Measurements from ENCODE around the gene COMT. TPM values are rescaled to one million over a fixed set of nuclear protein-coding genes. Genes with fewer than 3 reads are reported as not detected.

COMT gene
- total RNA-seq, 1 donor from 2014 or later: 456 TPM

DNA sequence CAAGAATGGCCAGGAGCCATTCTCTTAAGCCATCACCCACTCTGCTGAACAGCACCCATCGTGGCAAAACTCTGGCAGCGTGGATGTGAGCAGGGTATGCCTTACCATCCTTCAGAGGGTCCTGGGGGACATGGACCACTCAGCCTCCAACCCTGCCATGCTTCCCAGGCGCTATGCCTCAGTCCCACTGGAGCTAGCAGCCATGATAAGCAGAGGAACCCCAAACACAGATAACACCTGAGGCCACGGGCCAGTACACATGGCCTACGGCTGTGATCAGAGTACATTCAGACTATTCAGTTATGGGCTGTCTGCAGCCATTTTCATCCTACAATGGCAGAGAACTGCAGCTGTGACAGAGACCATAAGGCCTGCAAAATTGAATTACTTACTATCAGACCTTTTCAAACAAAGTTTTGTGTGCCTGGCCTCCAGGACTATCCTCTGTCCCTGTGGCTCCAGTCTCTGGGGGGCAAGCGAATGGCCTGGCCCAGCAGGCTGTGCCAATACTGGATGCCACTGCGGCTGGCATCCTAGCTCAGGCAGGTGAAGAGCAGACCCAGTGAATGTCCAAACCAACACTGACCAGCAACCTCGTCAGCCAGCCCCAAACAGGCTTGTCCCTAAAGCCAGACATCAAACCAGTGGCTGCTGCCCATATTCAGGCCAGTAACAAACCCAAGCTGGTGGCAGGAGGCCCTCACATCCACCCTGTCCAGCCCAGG lies 68.2 kb downstream of the COMT start:
- DNase-seq (ENCODE audit: extremely low read depth, low read depth, low spot score): no peak

DNA sequence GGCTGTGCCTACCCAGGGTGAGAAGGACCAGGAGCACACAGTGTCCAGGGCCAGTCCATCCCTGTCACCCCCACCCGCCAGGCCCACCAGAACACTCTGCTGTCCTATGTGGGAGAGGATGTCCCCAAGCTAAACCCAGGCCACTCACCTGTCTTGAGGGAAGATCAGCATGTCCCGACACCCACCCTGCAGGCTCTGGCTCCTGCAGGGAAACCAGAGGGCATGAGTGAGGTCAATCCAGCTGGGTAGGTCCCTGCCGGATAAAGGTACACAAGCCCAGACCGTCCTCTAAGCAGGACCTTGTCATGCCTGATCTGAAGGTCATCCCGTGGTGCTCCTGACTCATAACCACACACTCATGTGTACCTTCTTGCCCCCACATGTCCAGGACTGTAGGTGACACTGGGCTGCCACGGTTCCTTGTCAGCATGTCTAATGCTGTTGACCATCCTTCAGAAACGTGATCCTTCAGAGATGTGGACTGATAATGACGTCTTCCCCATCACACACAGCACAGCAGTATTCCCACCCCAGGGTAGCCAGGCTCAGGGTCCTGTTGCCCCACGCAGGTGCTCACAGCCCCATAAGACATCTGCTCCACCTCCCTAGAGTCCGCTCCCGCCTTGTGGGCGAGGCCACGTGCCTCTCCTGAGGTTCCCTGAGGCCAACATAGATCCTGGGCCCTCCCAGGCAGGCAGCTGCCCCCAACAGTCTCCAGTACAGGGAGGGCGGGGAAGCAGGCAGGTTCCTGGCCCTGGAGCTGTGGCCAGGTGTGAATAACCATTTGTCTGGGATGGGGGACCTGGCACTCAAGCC lies 68.9 kb downstream of the COMT start:
- no peak for DNase-seq (ENCODE audit: extremely low read depth, low read depth, low spot score)

DNA sequence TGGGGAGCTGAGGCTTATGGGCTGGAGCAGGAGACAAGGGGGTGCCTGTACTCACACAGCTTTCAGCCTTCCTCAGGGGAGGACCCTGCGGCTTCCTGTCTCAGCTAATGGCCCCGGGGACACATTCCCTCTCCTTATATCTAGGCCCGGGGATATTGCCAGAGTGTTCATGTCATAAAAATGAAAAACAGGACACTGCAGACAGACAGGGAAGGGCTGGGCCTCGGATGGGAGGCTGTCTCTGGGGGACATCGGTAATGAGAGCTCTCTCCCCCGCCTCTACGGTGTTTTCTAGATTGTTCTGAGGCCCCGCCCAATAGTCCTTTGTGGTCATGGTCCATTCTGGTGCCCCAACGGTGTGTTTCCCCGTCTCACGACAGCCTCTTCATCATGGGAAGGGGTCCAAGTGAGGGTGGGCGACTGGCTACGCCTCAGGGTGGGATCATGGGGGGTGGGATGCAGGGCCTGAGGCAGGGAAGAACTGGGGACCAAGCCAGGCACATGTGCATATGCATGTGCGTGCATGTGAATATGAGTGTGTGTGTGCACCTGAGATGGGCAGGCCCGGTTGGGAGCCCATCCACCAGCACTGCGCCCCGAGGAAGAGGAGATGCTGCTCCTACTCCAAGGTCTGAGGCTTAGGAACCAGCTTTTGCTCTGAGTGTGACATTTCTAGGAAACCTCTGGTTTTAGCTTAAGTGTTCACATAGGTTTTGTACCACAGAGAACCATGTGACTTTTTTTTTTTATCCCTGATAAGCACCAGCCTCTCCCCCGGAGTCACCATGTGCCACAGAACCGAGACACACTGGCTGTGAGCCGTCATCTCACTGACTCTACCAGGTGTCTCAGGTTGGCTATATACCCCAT lies 69.8 kb downstream of the COMT start:
- DNase-seq (ENCODE audit: extremely low read depth, low read depth, low spot score): no peak

DNA sequence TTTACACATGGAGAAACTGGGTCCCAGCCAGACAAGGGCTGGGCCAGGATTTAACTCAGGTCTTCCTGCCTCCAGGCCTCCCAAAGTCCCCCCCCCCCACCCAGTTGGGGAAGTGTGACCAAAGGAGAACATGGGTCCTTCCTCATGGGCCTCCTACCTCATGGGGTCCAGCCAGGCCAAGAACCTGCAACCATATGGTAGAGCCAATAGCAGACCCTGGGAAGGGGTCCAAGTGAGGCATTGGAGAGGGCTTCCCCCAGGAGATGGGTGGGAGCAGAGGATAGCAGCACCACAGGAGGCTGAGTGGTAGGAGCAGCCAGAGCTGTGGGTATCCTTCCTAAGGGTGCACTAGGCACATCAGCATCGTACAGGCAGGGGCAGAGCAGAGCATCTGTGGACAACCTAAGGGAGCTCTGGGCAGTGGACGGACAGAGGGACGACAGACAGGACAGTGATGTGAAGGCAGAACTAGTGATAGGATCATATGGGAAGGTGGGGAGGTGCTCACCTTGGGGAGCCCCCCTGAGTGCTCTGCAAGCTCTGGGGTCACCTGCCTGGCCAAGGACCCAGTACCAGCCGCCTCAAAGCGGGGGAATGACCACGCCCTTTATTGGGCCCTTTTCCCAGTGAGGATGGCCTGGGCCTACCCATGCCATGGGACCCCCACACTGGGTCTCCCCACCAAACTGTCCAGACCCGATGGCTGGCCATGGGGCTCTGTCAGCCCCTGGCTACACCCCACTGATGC lies 70.6 kb downstream of the COMT start:
- no peak for DNase-seq (ENCODE audit: extremely low read depth, low read depth, low spot score)

DNA sequence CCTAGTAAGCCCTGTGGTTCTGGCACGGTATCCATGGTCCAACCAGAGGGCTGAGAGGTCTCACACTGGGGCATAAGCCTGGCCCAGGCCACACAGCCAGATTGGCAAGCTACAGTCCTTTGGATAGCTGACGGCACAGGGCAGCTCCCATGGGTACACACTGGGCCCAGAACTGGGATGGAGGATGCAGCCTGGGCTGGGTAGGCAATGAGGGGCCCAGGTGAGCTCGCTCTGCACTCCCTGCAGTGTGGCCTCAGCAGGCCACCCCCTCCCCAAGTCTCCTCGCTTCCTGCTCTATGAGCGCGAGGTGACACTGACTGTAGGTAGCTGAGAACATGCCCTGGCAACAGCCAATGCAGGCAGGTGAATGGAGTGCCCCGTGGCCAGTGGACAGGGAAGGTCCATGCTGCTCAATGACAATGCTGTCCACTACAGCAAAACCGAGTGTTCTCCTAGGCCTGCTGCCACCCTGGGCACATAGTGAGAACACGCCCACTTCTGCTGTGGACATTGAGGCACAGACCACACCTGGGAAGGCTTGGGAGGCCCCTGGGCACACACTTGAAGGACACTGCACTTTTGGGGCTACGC lies 71.3 kb downstream of the COMT start:
- no peak for DNase-seq (ENCODE audit: extremely low read depth, low read depth, low spot score)

DNA sequence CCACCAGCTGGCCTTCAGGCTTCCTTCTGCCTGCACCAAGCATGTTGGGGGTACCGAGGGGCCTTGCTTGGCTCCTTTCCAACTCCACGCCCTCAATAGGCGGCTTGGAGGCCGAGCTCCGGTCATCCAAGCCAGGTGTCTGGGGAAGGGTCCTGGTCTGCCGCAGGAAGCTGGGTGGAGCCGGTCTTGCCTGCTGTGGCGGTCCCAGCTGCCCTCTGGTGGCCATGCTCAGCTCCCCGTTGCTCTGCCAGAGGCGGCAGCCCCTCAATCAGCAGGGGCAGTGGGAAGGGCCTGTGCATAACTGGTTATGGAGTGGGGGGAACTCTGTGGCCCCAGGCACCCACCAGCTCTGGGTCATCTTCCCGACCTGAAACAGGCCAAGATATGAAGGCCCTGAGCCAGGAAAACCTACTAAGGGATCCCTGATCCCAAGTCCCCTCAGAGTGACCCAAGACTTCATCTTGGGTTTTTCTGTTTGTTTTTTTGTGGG lies 71.9 kb downstream of the COMT start:
- DNase-seq (ENCODE audit: extremely low read depth, low read depth, low spot score): no peak

DNA sequence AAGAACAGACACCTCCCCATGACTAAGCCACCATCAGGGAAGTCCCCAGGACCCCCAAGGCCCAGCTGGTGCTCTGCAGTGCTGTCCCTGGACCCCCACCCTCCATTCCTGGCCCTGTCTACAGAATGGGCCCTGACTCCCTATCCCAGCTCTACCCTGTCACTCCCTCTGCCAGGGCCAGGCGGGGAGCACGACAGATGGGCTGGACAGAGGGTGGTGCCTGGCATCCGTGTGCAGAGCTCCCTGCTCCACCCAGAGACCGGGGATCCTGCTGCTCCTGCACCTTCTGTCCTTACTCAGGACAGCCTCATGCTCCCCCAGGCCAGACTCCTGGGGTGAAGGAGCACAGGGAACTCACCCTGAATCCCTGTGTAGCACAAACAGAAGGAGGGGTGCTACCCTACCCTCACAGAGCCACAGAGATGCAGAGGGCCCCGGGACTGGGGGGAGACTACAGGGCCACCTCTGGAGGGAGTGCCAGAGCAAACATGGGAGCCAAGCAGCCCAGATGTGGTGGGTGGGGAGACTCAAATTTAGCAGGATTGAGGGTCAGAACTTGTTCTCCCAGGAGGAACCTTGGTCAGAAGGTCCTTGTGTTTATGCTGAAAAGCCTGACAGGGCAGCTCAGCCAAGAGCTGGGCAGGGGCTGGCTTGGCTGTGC lies 73.1 kb downstream of the COMT start:
- DNase-seq (ENCODE audit: extremely low read depth, low read depth, low spot score): no peak

DNA sequence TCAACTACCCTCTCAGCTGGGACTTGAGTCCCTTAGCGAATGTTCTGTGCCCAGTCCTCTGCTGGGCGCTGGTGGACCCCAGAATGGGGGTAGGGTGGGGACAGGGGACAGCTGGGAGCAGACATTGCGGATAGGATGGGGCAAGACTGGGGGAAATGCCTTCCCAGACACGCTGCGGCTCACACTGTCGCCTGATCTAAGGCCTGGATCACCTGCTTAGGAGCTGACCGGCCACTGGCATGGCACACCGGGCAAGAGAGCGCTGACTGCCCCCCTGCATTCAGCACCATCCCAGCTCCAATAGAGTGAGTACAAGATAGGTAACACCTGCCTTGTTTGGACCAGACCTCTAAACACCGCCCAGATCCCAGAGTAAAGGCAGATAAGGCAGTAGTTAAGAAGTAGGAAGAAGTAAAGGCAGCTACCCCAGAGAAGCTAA lies 73.6 kb downstream of the COMT start:
- no peak for DNase-seq (ENCODE audit: extremely low read depth, low read depth, low spot score)

DNA sequence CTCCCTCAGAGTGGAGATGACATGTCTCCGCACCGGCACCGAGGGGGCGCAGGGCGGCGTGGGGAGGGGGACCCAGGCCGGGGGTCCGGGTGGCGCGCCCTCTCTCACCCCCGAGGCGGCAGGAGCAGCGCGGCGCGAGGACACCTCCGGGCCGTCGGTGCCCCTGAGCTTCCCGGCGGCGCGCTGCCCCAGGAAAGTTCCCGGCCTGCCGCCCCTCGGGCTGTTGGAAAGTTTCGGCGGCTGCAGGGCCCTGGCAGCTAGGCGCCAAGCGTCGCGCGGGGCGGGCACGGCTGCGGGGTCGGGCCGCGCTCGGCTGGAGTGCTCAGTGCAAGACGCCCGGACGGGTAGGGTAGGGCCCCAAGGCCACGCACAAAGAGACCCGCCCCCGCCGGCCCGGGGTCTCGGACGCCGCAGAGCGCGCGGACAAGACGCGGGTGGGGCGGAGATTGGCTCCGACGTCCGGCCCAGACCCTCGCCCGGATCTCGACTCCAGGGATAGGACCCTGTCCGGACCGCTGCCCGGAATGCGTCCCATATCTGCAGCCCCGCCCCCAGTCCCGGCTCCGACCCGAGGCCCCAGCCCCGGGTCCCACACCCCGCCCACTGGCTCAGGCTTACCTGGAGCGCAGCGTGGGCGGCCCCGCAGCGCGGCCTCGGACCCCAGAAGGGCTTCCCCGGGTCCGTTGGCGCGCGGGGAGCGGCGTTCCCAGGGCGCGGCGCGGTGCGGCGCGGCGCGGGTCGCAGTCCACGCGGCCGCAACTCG lies 74.6 kb downstream of the COMT start:
- DNase-seq (ENCODE audit: extremely low read depth, low read depth, low spot score): no peak

DNA sequence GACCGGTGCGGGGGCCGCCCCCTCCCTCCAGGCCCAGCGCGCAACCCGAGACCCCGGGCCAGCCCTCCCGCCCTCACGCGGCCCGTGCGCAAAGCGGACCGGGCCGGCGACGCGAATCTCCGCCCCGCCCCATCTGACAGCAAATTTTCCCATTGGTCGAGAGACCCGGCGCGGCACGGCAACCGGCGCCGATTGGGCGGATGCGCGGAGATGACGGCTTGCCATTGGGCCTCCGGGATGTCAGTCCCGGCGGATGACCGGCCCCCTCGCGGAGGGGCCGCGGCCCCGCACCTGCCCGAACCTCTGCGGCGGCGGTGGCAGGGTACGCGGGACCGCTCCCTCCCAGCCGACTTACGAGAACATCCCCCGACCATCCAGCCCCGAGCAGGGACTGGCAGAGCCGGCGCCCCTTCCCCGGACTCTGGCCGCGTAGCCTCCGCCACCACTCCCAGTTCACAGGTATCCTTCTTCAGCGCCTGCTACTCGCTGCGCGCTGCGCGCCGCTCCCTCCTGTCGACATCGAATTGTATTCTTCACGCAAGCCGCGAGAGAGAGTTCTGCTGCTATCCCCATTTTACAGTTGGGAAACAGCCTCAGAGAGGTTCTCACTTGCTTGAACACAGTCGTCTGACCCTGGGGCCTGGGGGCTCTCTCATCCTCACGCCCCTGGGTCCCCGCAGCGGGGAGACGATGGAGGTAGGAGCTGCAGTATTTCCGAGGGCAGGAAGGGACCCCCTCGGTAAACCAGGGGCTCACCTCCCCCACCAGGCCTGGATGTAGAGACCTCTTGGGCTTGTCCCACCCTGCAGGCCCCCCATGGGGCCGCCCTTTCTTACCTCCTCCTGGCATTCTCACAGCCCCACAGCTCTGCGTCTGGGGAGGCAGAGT lies 75.4 kb downstream of the COMT start, which contains the start of gene ARVCF:
Gene ARVCF (minus strand): TSS at position 90 of the 888 bp plus-strand sequence. CDS start 26,029 bp downstream, outside the sequence.
- no peak for DNase-seq (ENCODE audit: extremely low read depth, low read depth, low spot score)

DNA sequence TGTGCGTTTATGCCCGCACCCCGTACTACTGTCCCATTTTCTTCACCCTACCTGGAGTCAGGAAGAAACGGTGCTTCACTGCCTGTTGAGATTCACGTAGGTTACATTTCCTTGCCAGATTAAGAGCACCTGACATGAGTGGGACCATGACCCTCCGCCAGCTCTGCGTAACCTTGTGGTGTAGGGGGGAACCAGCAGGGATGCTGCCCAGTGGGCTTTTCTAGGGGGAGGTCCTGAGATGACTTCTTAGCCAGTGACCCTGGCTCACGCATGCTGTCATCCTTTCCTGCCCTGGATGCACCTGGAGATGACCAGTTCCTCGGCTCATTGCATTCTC lies 76.0 kb downstream of the COMT start:
- DNase-seq (ENCODE audit: extremely low read depth, low read depth, low spot score): no peak

DNA sequence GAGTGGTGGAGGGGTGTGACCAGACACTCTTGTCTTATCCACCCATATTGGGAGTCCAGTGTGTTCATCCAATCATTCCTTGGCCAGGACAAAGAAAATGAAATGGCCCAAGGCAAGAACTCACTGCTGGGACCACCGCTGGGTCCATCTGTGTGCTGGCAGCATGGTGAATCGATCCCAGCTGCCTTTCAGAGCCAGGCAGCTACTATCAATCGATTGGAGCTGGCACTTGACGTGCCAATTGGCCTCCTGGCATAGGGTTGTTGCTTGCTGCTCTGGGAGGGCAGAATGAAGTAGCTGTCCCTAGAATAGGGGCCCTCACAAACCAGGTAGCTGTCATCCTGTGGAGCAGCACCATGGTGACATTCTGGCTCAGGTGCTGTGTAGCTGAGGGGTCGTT lies 76.4 kb downstream of the COMT start:
- DNase-seq (ENCODE audit: extremely low read depth, low read depth, low spot score): no peak

Other genes starting within 250 kb of the COMT start
- 7.7 and 18.9 TPM in 2 replicates for gene SEPTIN5, start 227.3 kb upstream of the COMT start, total RNA-seq
- 0.78 and 8.8 TPM in 2 replicates for gene GP1BB, start 218.2 kb upstream of the COMT start, total RNA-seq
- gene TBX1, start 181.0 kb upstream of the COMT start, total RNA-seq: 0.63 and 3.6 TPM in 2 replicates
- gene GNB1L, start 86.9 kb upstream of the COMT start, total RNA-seq: 6.2 and 6.9 TPM in 2 replicates
- 46.6 and 65.5 TPM in 2 replicates for gene RTL10, start 86.9 kb upstream of the COMT start, total RNA-seq
- 47.6 and 104 TPM in 2 replicates for gene TXNRD2, start within 50 bp of the COMT start, total RNA-seq
- 152 and 191 TPM in 2 replicates for gene ARVCF, start 75.1 kb downstream of the COMT start, total RNA-seq
- gene TANGO2, start 79.3 kb downstream of the COMT start, total RNA-seq: 38.4 and 42.2 TPM in 2 replicates
- 27.1 and 40.9 TPM in 2 replicates for gene DGCR8, start 138.5 kb downstream of the COMT start, total RNA-seq
- gene RANBP1, start 174.3 kb downstream of the COMT start, total RNA-seq: 339 and 343 TPM in 2 replicates
- 48.1 and 63.2 TPM in 2 replicates for gene TRMT2A, start 175.5 kb downstream of the COMT start, total RNA-seq
- gene ZDHHC8, start 190.0 kb downstream of the COMT start, total RNA-seq: 42.5 and 58.9 TPM in 2 replicates
- 15.4 and 17.3 TPM in 2 replicates for gene CCDC188, start 209.3 kb downstream of the COMT start, total RNA-seq